ENCODE results near the gene SEMA6C.
A peak's percentile ranks its signal among the peaks of the same experiment; 100 is the strongest.

The SEMA6C gene

DNA sequence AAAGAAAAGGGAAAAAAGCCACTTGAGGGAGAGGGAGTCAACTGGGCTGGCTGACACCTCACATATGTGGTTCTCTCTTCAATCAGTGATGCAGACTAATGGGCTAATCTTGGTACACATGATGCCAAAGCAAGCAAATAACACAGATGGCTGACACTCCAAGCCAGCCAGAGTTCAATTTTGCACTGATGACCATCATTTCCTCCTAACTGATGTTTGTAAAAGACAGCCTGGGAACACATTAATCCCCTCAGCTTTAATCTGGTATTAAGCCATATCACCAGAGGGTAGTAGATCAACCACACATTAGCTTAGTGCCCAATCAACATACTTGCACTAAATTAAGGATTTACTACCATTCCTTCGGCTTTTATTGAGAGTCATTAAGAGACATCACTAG lies 40.8 kb upstream of the SEMA6C start:
- H3K9me2 ChIP-seq (replicated peaks; ENCODE audit: low read depth, low read length): no peaks in the 10 kb centered on the region
- peak overlapping the region; percentile 46 for H3K9ac ChIP-seq (ENCODE audit: low read depth, low read length, poor library complexity, severe bottlenecking)
- H3F3A ChIP-seq (ENCODE audit: low read depth): no peaks in the 10 kb centered on the region
- H4K20me1 ChIP-seq (ENCODE audit: insufficient read depth, low read length, poor library complexity, severe bottlenecking): peaks cover 17% of the 10 kb centered on the region
- H3K79me2 ChIP-seq (ENCODE audit: insufficient read depth, low read length): peaks cover 37% of the 10 kb centered on the region
- H3K4me3 ChIP-seq (ENCODE audit: low read length, poor library complexity, severe bottlenecking): peak overlapping the region; percentile 4
- no peak overlapping the region for H2AFZ ChIP-seq (ENCODE audit: low read length)
- peak overlapping the region; percentile 88 for H3K4me2 ChIP-seq (ENCODE audit: low read depth, low read length, poor library complexity, severe bottlenecking)
- H3K9me3 ChIP-seq (ENCODE audit: insufficient read depth, low read depth, low read length): no peaks in the 10 kb centered on the region
- H3K27me3 ChIP-seq (ENCODE audit: insufficient read depth, low read length, poor library complexity, severe bottlenecking): no peaks in the 10 kb centered on the region
- H3K36me3 ChIP-seq (ENCODE audit: insufficient read depth, low read length): peaks cover 30% of the 10 kb centered on the region; the same call in 1 of the 2 replicates
- TF ChIP-seq CTCF (conservative IDR thresholded peaks at IDR 0.05; ENCODE audit: low read length) (no peak), EZH2phosphoT487 (IDR thresholded peaks at IDR 0.05; ENCODE audit: borderline replicate concordance) (no peak)
- peaks cover 25% of the 10 kb centered on the region for H3K4me1 ChIP-seq (ENCODE audit: insufficient read depth, low read length, poor library complexity, severe bottlenecking)

GRCh38 chr1:151184211-151184610 lies 37.8 kb upstream of the SEMA6C start:
- H3K36me3 ChIP-seq (ENCODE audit: insufficient read depth, low read length): peaks cover 47% of the 10 kb centered on the region; the same call in 1 of the 2 replicates
- H3F3A ChIP-seq (ENCODE audit: low read depth): no peaks in the 10 kb centered on the region
- H3K9ac ChIP-seq (ENCODE audit: low read depth, low read length, poor library complexity, severe bottlenecking): no peak overlapping the region
- no peak overlapping the region for H3K4me3 ChIP-seq (ENCODE audit: low read length, poor library complexity, severe bottlenecking)
- no peak for TF ChIP-seq EZH2phosphoT487 (IDR thresholded peaks at IDR 0.05; ENCODE audit: borderline replicate concordance)
- TF ChIP-seq CTCF (conservative IDR thresholded peaks at IDR 0.05; ENCODE audit: low read length): no peak
- peaks cover 29% of the 10 kb centered on the region for H3K79me2 ChIP-seq (ENCODE audit: insufficient read depth, low read length)
- no peaks in the 10 kb centered on the region for H3K27me3 ChIP-seq (ENCODE audit: insufficient read depth, low read length, poor library complexity, severe bottlenecking)
- H4K20me1 ChIP-seq (ENCODE audit: insufficient read depth, low read length, poor library complexity, severe bottlenecking): peaks cover 12% of the 10 kb centered on the region
- no peak overlapping the region for H2AFZ ChIP-seq (ENCODE audit: low read length)
- H3K4me1 ChIP-seq (ENCODE audit: insufficient read depth, low read length, poor library complexity, severe bottlenecking): peaks cover 22% of the 10 kb centered on the region
- H3K9me2 ChIP-seq (replicated peaks; ENCODE audit: low read depth, low read length): no peaks in the 10 kb centered on the region
- no peaks in the 10 kb centered on the region for H3K9me3 ChIP-seq (ENCODE audit: insufficient read depth, low read depth, low read length)
- no peak overlapping the region for H3K4me2 ChIP-seq (ENCODE audit: low read depth, low read length, poor library complexity, severe bottlenecking)

GRCh38 chr1:151176514-151177045 lies 30.1 kb upstream of the SEMA6C start:
- Histone ChIP-seq H3K79me2 (ENCODE audit: insufficient read depth, low read length) (no peaks in the 10 kb centered on the region), H3K4me3 (ENCODE audit: low read length, poor library complexity, severe bottlenecking) (no peak overlapping the region), H3K9me3 (ENCODE audit: insufficient read depth, low read depth, low read length) (no peaks in the 10 kb centered on the region), H4K20me1 (ENCODE audit: insufficient read depth, low read length, poor library complexity, severe bottlenecking) (no peaks in the 10 kb centered on the region), H3K27me3 (ENCODE audit: insufficient read depth, low read length, poor library complexity, severe bottlenecking) (no peaks in the 10 kb centered on the region), H3K36me3 (ENCODE audit: insufficient read depth, low read length) (peaks cover 57% of the 10 kb centered on the region; the same call in 1 of the 2 replicates), H3K4me2 (ENCODE audit: low read depth, low read length, poor library complexity, severe bottlenecking) (no peak overlapping the region), H3K9me2 (replicated peaks; ENCODE audit: low read depth, low read length) (no peaks in the 10 kb centered on the region), H3K4me1 (ENCODE audit: insufficient read depth, low read length, poor library complexity, severe bottlenecking) (no peaks in the 10 kb centered on the region), H3K9ac (ENCODE audit: low read depth, low read length, poor library complexity, severe bottlenecking) (no peak overlapping the region), H3F3A (ENCODE audit: low read depth) (no peaks in the 10 kb centered on the region), H2AFZ (ENCODE audit: low read length) (no peak overlapping the region)
- TF ChIP-seq CTCF (conservative IDR thresholded peaks at IDR 0.05; ENCODE audit: low read length): no peak
- TF ChIP-seq EZH2phosphoT487 (IDR thresholded peaks at IDR 0.05; ENCODE audit: borderline replicate concordance): no peak

Data from Loucy (cell line).